Activated CD8-positive, alpha-beta memory T cell treated with anti-CD3 and anti-CD28 coated beads, Interleukin-2, amount 50 U/mL, for 24 hours (primary cell): ENCODE results near the gene CLEC10A.

Experiments
- DNase-seq: peaks from one replicate; pipeline ENCODE4 v3.0.0-alpha.2; 2020; ENCODE audit errors: extremely low read depth

The CLEC10A gene

GRCh38 chr17:7038025-7038862 lies 41.8 kb downstream of the CLEC10A start:
- no peak for DNase-seq

- peak; percentile 97 for DNase-seq
These were observed 44.3 kb downstream of the CLEC10A start, which contains the start of gene SLC16A13 for GRCh38 chr17:7035591-7036368. Gene SLC16A13 (plus strand): TSS chr17:7036015. CDS start chr17:7036383, 368 bp downstream.

DNA sequence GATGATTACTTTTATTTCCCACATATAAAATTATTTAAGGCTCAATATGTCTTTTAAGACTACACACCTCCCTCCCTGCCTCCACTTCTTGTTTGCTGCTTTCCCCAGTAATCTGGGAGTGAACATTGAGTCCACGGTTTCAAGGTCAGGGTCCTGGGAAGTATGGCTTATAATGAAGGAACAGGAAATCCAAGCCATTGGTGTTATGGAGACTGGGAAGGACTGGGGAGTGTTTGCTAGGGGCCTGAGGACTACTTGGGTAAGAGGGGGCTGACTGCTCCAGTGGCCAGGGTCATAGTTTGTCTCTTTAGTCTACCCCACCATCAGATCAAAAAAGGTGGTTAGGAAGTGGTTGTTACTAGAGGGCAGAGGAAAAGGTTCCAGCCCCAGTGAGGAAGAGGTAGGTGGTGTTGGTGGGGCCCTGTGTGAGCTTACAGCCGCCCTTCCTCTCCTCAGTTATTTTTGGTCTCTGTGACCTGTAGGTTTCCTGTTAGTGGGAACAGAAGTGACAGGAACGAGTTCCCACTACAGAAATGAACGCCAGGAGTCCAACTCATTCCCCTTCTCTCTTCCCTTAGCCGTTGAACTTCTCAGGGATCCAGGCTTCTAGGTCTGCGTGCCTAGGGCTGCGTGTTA lies 45.0 kb downstream of the CLEC10A start:
- no peak for DNase-seq

DNA sequence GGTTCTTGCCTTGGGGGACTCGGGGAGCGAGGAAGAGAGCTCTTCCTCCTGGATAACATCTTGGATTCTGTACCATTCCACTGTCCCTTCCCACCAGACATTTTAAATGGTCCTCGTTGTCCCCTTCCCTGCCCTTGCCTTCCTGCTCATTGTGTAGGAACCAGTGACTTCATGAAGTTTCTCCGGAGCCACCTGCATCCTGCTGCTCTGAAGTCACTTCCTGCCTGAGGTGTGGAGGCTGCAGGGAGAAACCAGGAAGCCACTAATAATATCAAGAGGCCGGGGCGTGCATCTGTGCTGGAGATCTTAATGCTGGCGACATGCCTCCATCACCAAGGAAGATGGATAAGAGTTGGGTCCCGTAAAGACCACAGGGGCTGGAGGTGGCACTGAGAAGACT lies 50.4 kb downstream of the CLEC10A start:
- DNase-seq: no peak

DNA sequence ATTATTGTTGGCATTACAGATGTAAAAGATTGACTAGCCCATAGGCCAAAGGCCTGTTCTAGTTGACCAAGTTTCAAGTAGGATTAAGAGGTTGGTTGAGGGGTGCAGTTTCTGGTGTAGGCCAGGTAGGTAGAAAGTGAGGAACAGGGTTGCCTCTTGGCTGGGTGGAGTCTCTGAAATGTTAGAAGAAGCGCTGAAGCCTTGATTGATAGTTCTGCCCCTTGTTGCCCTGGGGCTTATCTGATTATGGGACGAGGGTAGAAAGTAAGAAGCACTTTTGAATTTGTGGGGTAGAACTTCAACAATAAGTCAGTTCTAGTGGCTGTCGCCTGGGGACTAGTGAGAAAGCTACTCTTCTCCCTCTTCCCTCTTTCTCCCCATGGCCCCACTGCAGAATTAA lies 51.0 kb downstream of the CLEC10A start:
- DNase-seq: no peak

DNA sequence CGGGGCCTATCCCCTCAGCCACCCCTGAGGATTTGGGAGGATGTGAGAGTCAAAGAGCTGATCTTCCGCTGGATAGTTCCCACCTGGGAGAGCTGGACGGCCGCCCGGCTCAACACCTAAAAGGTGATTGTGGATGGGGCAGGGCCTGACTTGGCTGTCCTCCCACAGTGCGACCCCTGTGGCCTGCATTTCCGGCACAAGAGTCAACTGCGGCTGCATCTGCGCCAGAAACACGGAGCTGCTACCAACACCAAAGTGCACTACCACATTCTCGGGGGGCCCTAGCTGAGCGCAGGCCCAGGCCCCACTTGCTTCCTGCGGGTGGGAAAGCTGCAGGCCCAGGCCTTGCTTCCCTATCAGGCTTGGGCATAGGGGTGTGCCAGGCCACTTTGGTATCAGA lies 52.7 kb downstream of the CLEC10A start:
- no peak for DNase-seq

- DNase-seq: no peak
These were observed 53.5 kb downstream of the CLEC10A start for GRCh38 chr17:7026471-7027115.

DNA sequence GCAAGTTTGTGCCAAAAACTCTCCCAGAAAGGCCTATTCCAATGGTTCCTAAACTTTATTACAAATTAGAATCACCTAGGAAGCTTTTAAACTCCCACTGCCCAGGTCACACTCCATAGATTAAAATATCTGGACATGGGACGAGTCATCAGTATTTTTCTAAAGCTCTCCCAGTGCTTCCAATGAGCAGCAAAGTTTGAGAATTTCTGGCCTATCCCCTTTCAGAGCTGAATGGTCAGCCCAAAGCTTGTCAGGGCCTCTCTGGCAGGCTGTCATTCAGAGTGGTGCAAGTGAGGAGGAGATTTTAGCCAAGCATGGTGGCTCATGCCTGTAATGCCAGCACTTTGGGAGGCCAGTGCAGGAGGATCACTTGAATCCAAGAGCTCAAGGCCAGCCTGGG lies 54.8 kb downstream of the CLEC10A start:
- no peak for DNase-seq
